Measurements from ENCODE around the gene KIAA0408. TPM values are rescaled to one million over a fixed set of nuclear protein-coding genes. Genes with fewer than 3 reads are reported as not detected.

The KIAA0408 gene
- total RNA-seq, 1 donor from 2014 or later: 3.1 TPM

- DNase-seq (ENCODE audit: low read depth): no peak
- no peak overlapping the region for H3K4me3 ChIP-seq (ENCODE audit: low read depth, low read length)
- TF ChIP-seq, protein P1, sequence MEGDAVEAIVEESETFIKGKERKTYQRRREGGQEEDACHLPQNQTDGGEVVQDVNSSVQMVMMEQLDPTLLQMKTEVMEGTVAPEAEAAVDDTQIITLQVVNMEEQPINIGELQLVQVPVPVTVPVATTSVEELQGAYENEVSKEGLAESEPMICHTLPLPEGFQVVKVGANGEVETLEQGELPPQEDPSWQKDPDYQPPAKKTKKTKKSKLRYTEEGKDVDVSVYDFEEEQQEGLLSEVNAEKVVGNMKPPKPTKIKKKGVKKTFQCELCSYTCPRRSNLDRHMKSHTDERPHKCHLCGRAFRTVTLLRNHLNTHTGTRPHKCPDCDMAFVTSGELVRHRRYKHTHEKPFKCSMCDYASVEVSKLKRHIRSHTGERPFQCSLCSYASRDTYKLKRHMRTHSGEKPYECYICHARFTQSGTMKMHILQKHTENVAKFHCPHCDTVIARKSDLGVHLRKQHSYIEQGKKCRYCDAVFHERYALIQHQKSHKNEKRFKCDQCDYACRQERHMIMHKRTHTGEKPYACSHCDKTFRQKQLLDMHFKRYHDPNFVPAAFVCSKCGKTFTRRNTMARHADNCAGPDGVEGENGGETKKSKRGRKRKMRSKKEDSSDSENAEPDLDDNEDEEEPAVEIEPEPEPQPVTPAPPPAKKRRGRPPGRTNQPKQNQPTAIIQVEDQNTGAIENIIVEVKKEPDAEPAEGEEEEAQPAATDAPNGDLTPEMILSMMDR (conservative IDR thresholded peaks at IDR 0.05; ENCODE audit: low read depth, low read length): no peak
Measured at GRCh38 chr6:127475823-127476176, 16.6 kb upstream of the KIAA0408 start.

DNA sequence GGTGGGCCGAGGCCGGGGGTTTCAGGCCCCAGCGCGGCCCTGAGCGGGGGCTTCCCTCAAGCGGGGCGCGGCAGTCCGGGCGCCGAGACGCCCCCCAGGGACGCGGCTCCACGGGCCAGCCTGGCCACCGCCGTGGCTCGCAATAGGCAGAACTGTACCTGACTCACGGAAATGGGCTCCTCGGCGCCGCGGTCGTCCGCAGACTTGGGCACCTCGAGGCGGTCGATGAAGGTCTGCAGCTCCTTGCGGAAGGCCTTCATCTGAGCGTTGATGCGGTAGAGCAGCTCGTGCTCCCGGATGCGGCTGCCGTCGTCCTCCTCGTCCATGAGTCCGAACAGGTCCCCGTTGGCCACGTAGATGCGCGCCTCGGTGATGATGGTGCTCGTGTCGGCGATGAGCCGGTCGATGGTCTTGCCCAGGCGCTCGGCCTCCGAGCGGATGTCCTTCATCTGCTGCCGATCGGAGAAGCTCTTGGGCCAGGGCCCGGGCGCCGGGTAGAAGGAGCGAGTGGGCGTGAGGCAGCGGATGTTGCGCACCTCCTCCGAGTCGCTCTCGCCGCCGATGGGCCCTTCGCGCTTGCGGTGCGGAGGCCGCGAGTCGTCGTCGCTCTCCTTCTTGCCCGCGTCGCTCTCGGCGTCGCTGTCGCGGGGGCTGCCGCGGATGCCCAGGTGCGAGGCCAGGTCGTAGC, 16.1 kb upstream of the KIAA0408 start:
- H3K4me3 ChIP-seq (ENCODE audit: low read depth, low read length): no peak overlapping the region
- TF ChIP-seq, protein P1 (conservative IDR thresholded peaks at IDR 0.05; ENCODE audit: low read depth, low read length): no peak
- no peak for DNase-seq (ENCODE audit: low read depth)

GRCh38 chr6:127471379-127472255, 12.4 kb upstream of the KIAA0408 start:
- TF ChIP-seq, protein P1 (conservative IDR thresholded peaks at IDR 0.05; ENCODE audit: low read depth, low read length): no peak
- H3K4me3 ChIP-seq (ENCODE audit: low read depth, low read length): no peak overlapping the region
- no peak for DNase-seq (ENCODE audit: low read depth)

DNA sequence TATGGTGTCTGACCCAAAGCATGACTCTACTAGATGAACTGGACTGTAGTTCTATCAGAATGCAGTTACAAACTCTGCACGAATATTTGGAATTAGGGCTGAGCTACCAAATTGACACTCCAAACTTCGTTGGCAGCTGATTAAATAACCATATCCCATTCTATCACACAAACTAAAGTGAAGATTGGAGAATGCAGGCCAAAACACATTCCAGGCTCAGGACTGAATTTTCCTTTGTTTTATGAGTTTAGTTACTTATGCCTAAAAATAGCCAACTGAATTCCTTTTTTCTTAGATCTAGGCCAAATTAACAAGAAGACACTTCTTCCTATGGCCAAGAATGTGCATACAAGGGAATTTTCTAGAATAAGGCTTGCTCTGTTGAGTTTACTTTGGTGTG, 9.7 kb upstream of the KIAA0408 start:
- DNase-seq (ENCODE audit: low read depth): no peak
- no peak overlapping the region for H3K4me3 ChIP-seq (ENCODE audit: low read depth, low read length)
- TF ChIP-seq, protein P1 (conservative IDR thresholded peaks at IDR 0.05; ENCODE audit: low read depth, low read length): no peak

GRCh38 chr6:127466416-127466815, 7.2 kb upstream of the KIAA0408 start:
- no peak overlapping the region for H3K4me3 ChIP-seq (ENCODE audit: low read depth, low read length)
- DNase-seq (ENCODE audit: low read depth): no peak
- TF ChIP-seq, protein P1 (conservative IDR thresholded peaks at IDR 0.05; ENCODE audit: low read depth, low read length): no peak

GRCh38 chr6:127464881-127465459, 5.8 kb upstream of the KIAA0408 start:
- no peak overlapping the region for H3K4me3 ChIP-seq (ENCODE audit: low read depth, low read length)
- DNase-seq (ENCODE audit: low read depth): no peak
- TF ChIP-seq, protein P1 (conservative IDR thresholded peaks at IDR 0.05; ENCODE audit: low read depth, low read length): peak; percentile 99
